KOPT-K1 (cell line): ENCODE data around the gene PDZD11.
"Not testable (repeated sequence)": the region's sequence is repeated elsewhere in the genome, so short reads cannot be mapped to it uniquely, and the experiment has no call there.

Experiments used
- H3K27ac ChIP-seq: fragments of 200-600 bp; sonication (generic); 2 replicates; pipeline ENCODE4 v1.5.1; 2016; ENCODE audit warnings: antibody characterized with exemption, mild to moderate bottlenecking, low read depth, low read length; ENCODE audit not compliant: poor library complexity, severe bottlenecking
- H3K36me3 ChIP-seq: fragments of 200-600 bp; sonication (generic); 2 replicates; pipeline ENCODE4 v1.5.1; 2017; ENCODE audit warnings: antibody characterized with exemption, mild to moderate bottlenecking, low read length, moderate library complexity; ENCODE audit not compliant: insufficient read depth
- H3K9me3 ChIP-seq: fragments of 200-600 bp; sonication (generic); 2 replicates; pipeline ENCODE4 v1.5.1; 2017; ENCODE audit warnings: antibody characterized with exemption, low read length, mild to moderate bottlenecking; ENCODE audit not compliant: insufficient read depth, poor library complexity, severe bottlenecking

Gene PDZD11

GRCh38 chrX:70289793-70290770, at the start of gene PDZD11, which contains the start of gene KIF4A:
Gene PDZD11, minus strand, starts transcription at chrX:70289927. Its CDS starts 586 bp downstream, at chrX:70289341.
Gene KIF4A, plus strand, starts transcription at chrX:70290104. Its CDS starts 355 bp downstream, at chrX:70290459.
- Histone ChIP-seq H3K9me3 (no peaks in the 10 kb centered on the region), H3K27ac (peak within 1 kb of the TSS; percentile 87), H3K36me3 (peaks cover 57% of the 10 kb centered on the region)

- H3K27ac ChIP-seq = no peak overlapping the region
- H3K36me3 ChIP-seq = peaks cover 74% of the 10 kb centered on the region
- no peaks in the 10 kb centered on the region for H3K9me3 ChIP-seq
Measured at GRCh38 chrX:70338290-70338689, 48.6 kb upstream of the PDZD11 start.

GRCh38 chrX:70336767-70337166, 47.0 kb upstream of the PDZD11 start:
- H3K9me3 ChIP-seq = no peaks in the 10 kb centered on the region
- H3K36me3 ChIP-seq = peaks cover 72% of the 10 kb centered on the region
- H3K27ac ChIP-seq = no peak overlapping the region

- Histone ChIP-seq H3K36me3 (peaks cover 95% of the 10 kb centered on the region), H3K27ac (no peak overlapping the region)
Measured at GRCh38 chrX:70332600-70332999, 42.9 kb upstream of the PDZD11 start.

GRCh38 chrX:70331161-70331560, 41.4 kb upstream of the PDZD11 start:
- Histone ChIP-seq H3K36me3 (peaks cover 94% of the 10 kb centered on the region), H3K27ac (no peak overlapping the region), H3K9me3 (no peaks in the 10 kb centered on the region)

More at GRCh38 chrX:70332600-70332999, 42.9 kb upstream of the PDZD11 start:
- no peaks in the 10 kb centered on the region for H3K9me3 ChIP-seq

GRCh38 chrX:70324326-70324725, 34.6 kb upstream of the PDZD11 start:
- Histone ChIP-seq H3K9me3 (no peaks in the 10 kb centered on the region), H3K36me3 (peaks cover 64% of the 10 kb centered on the region), H3K27ac (no peak overlapping the region)

GRCh38 chrX:70323628-70324027, 33.9 kb upstream of the PDZD11 start:
- peaks cover 57% of the 10 kb centered on the region for H3K36me3 ChIP-seq
- not testable (repeated sequence) for H3K27ac ChIP-seq, H3K9me3 ChIP-seq

GRCh38 chrX:70322784-70323183, 33.1 kb upstream of the PDZD11 start:
- Histone ChIP-seq H3K36me3 (peaks cover 52% of the 10 kb centered on the region), H3K27ac (no peak overlapping the region), H3K9me3 (no peaks in the 10 kb centered on the region)

GRCh38 chrX:70313503-70313902, 23.8 kb upstream of the PDZD11 start:
- Histone ChIP-seq H3K27ac (no peak overlapping the region), H3K36me3 (peaks cover 74% of the 10 kb centered on the region), H3K9me3 (no peaks in the 10 kb centered on the region)

GRCh38 chrX:70301716-70302115, 12.0 kb upstream of the PDZD11 start:
- no peaks in the 10 kb centered on the region for H3K9me3 ChIP-seq
- H3K36me3 ChIP-seq = peaks cover 86% of the 10 kb centered on the region
- H3K27ac ChIP-seq = no peak overlapping the region

- Histone ChIP-seq H3K9me3 (no peaks in the 10 kb centered on the region), H3K36me3 (peaks cover 52% of the 10 kb centered on the region), H3K27ac (no peak overlapping the region)
Measured at GRCh38 chrX:70293621-70294020, 3.9 kb upstream of the PDZD11 start.

GRCh38 chrX:70292788-70293187, 3.1 kb upstream of the PDZD11 start:
- H3K36me3 ChIP-seq = peaks cover 46% of the 10 kb centered on the region
- no peak overlapping the region for H3K27ac ChIP-seq
- no peaks in the 10 kb centered on the region for H3K9me3 ChIP-seq

- Histone ChIP-seq H3K36me3 (peaks cover 54% of the 10 kb centered on the region), H3K27ac (peak overlapping the region; percentile 87), H3K9me3 (no peaks in the 10 kb centered on the region)
Measured at GRCh38 chrX:70289168-70289792, 447 bp downstream of the PDZD11 start.

- Histone ChIP-seq H3K9me3 (no peaks in the 10 kb centered on the region), H3K27ac (no peak within 1 kb of the TSS), H3K36me3 (peaks cover 22% of the 10 kb centered on the region; the same call in 1 of the 2 replicates)
Measured at GRCh38 chrX:70281951-70282350, 7.8 kb downstream of the PDZD11 start, which contains the start of gene RAB41. Gene RAB41, plus strand, starts transcription at chrX:70282172. Its CDS starts 46 bp downstream, at chrX:70282218.

- Histone ChIP-seq H3K9me3 (no peaks in the 10 kb centered on the region), H3K27ac (no peak overlapping the region)
Measured at GRCh38 chrX:70280573-70280972, 9.2 kb downstream of the PDZD11 start.

More at GRCh38 chrX:70280573-70280972, 9.2 kb downstream of the PDZD11 start:
- H3K36me3 ChIP-seq = peaks cover 8% of the 10 kb centered on the region; the same call in 1 of the 2 replicates
